Measurements from ENCODE around the gene CTIF.
"Not testable (repeated sequence)": the region's sequence is repeated elsewhere in the genome, so short reads cannot be mapped to it uniquely, and the experiment has no call there.

The CTIF gene

GRCh38 chr18:48643262-48643661 is 104.4 kb downstream of the CTIF start:
- no peak for DNase-seq (ENCODE audit: low spot score)

GRCh38 chr18:48644029-48644428 is 105.2 kb downstream of the CTIF start:
- no peak for DNase-seq (ENCODE audit: low spot score)

- DNase-seq (ENCODE audit: low spot score), result no peak
Observed at GRCh38 chr18:48645427-48646002, 106.7 kb downstream of the CTIF start.

- no peak for DNase-seq (ENCODE audit: low spot score)
Observed at GRCh38 chr18:48646976-48647375, 108.1 kb downstream of the CTIF start.

GRCh38 chr18:48649231-48649630 is 110.4 kb downstream of the CTIF start:
- no peak for DNase-seq (ENCODE audit: low spot score)

GRCh38 chr18:48654591-48654990 is 115.8 kb downstream of the CTIF start:
- DNase-seq (ENCODE audit: low spot score), result not testable (repeated sequence)

- no peak for DNase-seq (ENCODE audit: low spot score)
Observed at GRCh38 chr18:48655508-48655907, 116.7 kb downstream of the CTIF start.

- DNase-seq (ENCODE audit: low spot score), result no peak
Observed at GRCh38 chr18:48656176-48656575, 117.3 kb downstream of the CTIF start.

- DNase-seq (ENCODE audit: low spot score), result no peak
Observed at GRCh38 chr18:48656582-48656981, 117.8 kb downstream of the CTIF start.

GRCh38 chr18:48657447-48658120 is 118.8 kb downstream of the CTIF start:
- DNase-seq (ENCODE audit: low spot score), result no peak

- no peak for DNase-seq (ENCODE audit: low spot score)
Observed at GRCh38 chr18:48658721-48659120, 119.9 kb downstream of the CTIF start.

GRCh38 chr18:48659188-48660009 is 120.6 kb downstream of the CTIF start:
- no peak for DNase-seq (ENCODE audit: low spot score)

GRCh38 chr18:48660346-48661228 is 121.8 kb downstream of the CTIF start:
- no peak for DNase-seq (ENCODE audit: low spot score)

- no peak for DNase-seq (ENCODE audit: low spot score)
Observed at GRCh38 chr18:48661421-48661820, 122.6 kb downstream of the CTIF start.

GRCh38 chr18:48662011-48662661 is 123.3 kb downstream of the CTIF start:
- DNase-seq (ENCODE audit: low spot score), result no peak

GRCh38 chr18:48663096-48663930 is 124.5 kb downstream of the CTIF start:
- no peak for DNase-seq (ENCODE audit: low spot score)

- DNase-seq (ENCODE audit: low spot score), result peak; percentile 54
Observed at GRCh38 chr18:48663931-48664847, 125.4 kb downstream of the CTIF start.

GRCh38 chr18:48665654-48666053 is 126.8 kb downstream of the CTIF start:
- DNase-seq (ENCODE audit: low spot score), result no peak

GRCh38 chr18:48666613-48667012 is 127.8 kb downstream of the CTIF start:
- DNase-seq (ENCODE audit: low spot score), result no peak

All from COLO829 (cell line).